OCI-LY3 (cell line): ENCODE measurements around the gene EPC2.

Experiments
- EZH2phosphoT487 ChIP-seq: fragments of 200-600 bp; shearing (Covaris generic); IDR thresholded peaks from 2 replicates; pipeline ENCODE4 v1.6.1; 2018; ENCODE audit warnings: antibody characterized with exemption, mixed run types, low read depth
- TF ChIP-seq, protein P1 (sequence below): fragments of 200-600, 300-600 bp; sonication (generic); IDR thresholded peaks from 2 replicates; pipeline ENCODE4 v1.5.1; 2014; ENCODE audit warnings: antibody characterized with exemption, low read length, low read depth

DNA sequence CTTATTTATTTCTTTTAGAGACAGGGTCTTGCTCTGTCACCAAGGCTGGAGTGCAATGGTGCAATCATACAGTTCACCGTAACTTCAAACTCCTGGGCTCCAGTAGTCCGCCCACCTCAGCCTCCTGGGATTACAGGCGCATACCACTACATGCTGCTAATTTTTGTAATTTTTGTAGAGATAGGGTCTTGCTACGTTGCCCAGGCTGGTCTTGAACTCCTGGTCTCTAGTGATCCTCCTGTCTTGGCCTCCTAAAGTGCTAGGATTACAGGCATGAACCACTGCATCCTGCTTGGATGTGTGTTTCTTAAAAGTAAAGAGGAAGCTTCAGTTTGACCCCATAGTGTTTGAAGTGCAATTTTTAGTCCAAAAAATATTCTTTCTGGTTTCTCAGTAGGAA is 125.5 kb downstream of the EPC2 start:
- TF ChIP-seq, protein P1, sequence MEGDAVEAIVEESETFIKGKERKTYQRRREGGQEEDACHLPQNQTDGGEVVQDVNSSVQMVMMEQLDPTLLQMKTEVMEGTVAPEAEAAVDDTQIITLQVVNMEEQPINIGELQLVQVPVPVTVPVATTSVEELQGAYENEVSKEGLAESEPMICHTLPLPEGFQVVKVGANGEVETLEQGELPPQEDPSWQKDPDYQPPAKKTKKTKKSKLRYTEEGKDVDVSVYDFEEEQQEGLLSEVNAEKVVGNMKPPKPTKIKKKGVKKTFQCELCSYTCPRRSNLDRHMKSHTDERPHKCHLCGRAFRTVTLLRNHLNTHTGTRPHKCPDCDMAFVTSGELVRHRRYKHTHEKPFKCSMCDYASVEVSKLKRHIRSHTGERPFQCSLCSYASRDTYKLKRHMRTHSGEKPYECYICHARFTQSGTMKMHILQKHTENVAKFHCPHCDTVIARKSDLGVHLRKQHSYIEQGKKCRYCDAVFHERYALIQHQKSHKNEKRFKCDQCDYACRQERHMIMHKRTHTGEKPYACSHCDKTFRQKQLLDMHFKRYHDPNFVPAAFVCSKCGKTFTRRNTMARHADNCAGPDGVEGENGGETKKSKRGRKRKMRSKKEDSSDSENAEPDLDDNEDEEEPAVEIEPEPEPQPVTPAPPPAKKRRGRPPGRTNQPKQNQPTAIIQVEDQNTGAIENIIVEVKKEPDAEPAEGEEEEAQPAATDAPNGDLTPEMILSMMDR, result no peak
- TF ChIP-seq EZH2phosphoT487, result no peak
